ENCODE measurements around the gene DAAM2.

DNA sequence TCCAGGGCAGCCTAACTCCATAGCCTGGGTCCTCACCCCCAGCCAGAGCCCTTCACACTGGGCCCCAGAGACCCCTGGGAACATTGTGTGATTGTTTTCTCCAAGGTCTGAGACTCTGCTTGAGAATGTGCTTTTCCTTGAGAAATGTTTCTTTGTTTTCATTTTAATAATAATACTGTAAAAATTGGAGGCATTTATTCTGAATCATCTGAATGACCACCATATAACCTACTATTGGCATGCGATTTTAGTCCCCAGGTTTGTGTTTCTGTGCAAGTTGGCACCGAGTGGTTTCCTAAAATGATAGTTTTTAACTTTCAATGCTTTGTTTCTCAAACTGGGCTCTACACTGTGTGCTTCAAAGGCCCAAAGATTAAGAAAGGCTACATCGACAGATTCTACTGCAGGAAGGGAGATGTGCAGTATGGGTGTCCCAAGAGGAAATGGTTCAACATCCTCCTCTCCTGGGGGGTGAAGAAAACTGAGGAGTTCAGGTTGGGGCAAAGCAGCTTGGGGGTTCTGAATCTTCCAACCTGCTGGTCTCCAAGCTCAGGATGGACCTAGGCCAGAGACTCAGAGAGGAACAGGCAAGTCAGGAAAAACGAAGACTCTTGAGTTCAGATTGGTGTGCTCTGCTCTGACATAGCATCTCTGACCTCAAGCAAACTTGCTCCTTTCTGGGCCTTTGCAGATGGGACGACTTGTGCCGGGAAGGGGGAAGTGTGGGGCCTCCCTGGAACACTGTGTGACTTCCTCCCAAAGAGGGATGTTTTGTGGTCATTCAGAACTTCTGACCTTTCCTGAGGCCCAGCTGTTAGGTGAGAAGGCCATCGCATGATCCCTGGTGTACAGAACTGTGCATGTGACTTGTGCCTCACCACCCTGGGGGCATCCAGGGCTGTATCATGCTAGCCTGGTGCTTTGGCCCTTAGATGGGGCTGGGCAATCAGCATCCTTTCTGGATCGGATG lies 31.0 kb downstream of the DAAM2 start:
- no peak for TF ChIP-seq EZH2 (IDR thresholded peaks at IDR 0.05; ENCODE audit: borderline replicate concordance, low read depth, low read length, severe bottlenecking)
- TF ChIP-seq POLR2AphosphoS5 (IDR thresholded peaks at IDR 0.05; ENCODE audit: insufficient read depth, low read depth, low read length), result no peak
- no peak for TF ChIP-seq POLR2A (IDR thresholded peaks at IDR 0.05; ENCODE audit: low read depth, low read length)
- TF ChIP-seq, protein P1, sequence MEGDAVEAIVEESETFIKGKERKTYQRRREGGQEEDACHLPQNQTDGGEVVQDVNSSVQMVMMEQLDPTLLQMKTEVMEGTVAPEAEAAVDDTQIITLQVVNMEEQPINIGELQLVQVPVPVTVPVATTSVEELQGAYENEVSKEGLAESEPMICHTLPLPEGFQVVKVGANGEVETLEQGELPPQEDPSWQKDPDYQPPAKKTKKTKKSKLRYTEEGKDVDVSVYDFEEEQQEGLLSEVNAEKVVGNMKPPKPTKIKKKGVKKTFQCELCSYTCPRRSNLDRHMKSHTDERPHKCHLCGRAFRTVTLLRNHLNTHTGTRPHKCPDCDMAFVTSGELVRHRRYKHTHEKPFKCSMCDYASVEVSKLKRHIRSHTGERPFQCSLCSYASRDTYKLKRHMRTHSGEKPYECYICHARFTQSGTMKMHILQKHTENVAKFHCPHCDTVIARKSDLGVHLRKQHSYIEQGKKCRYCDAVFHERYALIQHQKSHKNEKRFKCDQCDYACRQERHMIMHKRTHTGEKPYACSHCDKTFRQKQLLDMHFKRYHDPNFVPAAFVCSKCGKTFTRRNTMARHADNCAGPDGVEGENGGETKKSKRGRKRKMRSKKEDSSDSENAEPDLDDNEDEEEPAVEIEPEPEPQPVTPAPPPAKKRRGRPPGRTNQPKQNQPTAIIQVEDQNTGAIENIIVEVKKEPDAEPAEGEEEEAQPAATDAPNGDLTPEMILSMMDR (IDR thresholded peaks at IDR 0.05; ENCODE audit: extremely low read depth in 1 of 2, insufficient read depth in 1 of 2, low read depth in 1 of 2, low read length in 2 of 2), result no peak
- TF ChIP-seq JUN (IDR thresholded peaks at IDR 0.05; ENCODE audit: borderline replicate concordance, insufficient read depth, insufficient read length, low read depth), result no peak
- TF ChIP-seq, protein P2, sequence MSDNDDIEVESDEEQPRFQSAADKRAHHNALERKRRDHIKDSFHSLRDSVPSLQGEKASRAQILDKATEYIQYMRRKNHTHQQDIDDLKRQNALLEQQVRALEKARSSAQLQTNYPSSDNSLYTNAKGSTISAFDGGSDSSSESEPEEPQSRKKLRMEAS (IDR thresholded peaks at IDR 0.05; ENCODE audit: insufficient read depth, insufficient read length), result no peak
- no peak for TF ChIP-seq FOS (IDR thresholded peaks at IDR 0.05; ENCODE audit: borderline replicate concordance, insufficient read depth, low read length)
